Right atrium auricular region (tissue), 2 donors: Measurements from ENCODE around the gene SIRPG. TPM values are rescaled to one million over a fixed set of nuclear protein-coding genes. Genes with fewer than 3 reads are reported as not detected.

Experiments
- DNase-seq: peaks from one replicate; pipeline ENCODE4 v3.0.0-alpha.2; 2019; ENCODE audit warnings: low spot score
- H3K27ac ChIP-seq, 2 donors: fragments of 200-600 bp; sonication (generic); 1 replicate in 1 of 2; 2 replicates in 1 of 2; pipeline ENCODE4 v1.5.1; 2016 to 2019
- H3K27me3 ChIP-seq, 2 donors: fragments of 200-600 bp; sonication (generic); one replicate each; pipeline versions ENCODE4 v1.5.1 to v1.6.0; 2017 to 2019
- H3K36me3 ChIP-seq: fragments of 200-600 bp; sonication (generic); one replicate; pipeline ENCODE4 v1.5.1; 2016
- H3K4me1 ChIP-seq, 2 donors: fragments of 200-600 bp; sonication (generic); one replicate each; pipeline versions ENCODE4 v1.5.1 to v1.6.0; 2017 to 2019
- H3K4me3 ChIP-seq, 2 donors: fragments of 200-600 bp; sonication (generic); 1 replicate in 1 of 2; 2 replicates in 1 of 2; pipeline ENCODE4 v1.5.1; 2017 to 2019; ENCODE audit warnings: mild to moderate bottlenecking in 1 of 2, moderate library complexity in 1 of 2
- H3K9me3 ChIP-seq, 2 donors: fragments of 200-600 bp; sonication (generic); one replicate each; pipeline ENCODE4 v1.5.1; 2019
- CTCF ChIP-seq, 2 donors: fragments of 200-600 bp; sonication (generic); IDR thresholded peaks; one replicate each; pipeline ENCODE4 v1.5.1; 2019; ENCODE audit warnings: antibody characterized with exemption in 2 of 2
- total RNA-seq, 2 donors: library from RNA; depleted of rRNA; stranded (reverse); fragments of >200 nt; gene quantifications; one replicate each; pipeline ENCODE4 v1.1.0, GENCODE V29; 2016

The SIRPG gene
- total RNA-seq, 2 donors from 2014 or later: not detected

DNA sequence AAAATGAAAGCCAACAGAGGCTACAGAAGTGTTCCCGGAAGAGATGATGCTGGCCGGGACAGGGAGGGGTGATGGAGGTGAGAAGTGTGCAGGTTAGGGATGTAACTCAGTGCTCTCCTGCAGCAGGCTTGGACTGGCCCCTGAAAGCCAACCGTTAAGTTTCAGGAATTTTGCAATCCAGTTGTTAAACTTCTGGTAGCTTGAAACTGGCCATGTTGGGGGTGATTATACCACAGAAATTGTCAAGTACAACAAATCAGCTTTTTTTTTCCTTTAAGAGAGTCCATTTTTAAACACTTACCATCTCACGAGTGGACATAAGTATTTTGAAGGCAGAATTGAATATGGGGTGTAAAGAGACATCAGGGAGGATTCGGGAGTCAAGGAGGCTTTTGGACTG is 29.0 kb downstream of the SIRPG start:
- no peak for DNase-seq
- Histone ChIP-seq H3K27me3 (no peaks in the 10 kb centered on the region), H3K4me3 (no peak overlapping the region), H3K9me3 (no peaks in the 10 kb centered on the region), H3K27ac (no peak overlapping the region), H3K4me1 (no peaks in the 10 kb centered on the region), H3K36me3 (no peaks in the 10 kb centered on the region)
- no peak for TF ChIP-seq CTCF (IDR thresholded peaks at IDR 0.05)

DNA sequence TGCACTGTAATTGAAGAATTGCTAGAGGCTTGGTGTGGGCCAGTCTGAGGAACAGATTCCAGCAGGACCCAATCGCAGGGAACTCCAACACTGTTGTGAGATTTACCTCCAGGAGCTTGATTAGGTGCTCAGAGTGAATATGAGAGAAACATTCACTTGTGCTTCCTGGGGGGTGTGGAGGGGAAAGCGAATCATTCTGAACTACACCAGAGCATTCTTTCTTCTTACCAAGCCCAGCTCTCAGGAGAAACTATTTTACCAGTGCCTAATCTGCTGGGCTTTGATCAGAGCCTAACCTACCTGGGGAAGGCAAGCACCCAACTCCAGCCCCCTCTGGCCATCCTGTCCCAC is 30.4 kb downstream of the SIRPG start:
- no peak overlapping the region for H3K27ac ChIP-seq
- H3K4me3 ChIP-seq: no peak overlapping the region
- H3K4me1 ChIP-seq: no peaks in the 10 kb centered on the region
- DNase-seq: no peak
- no peaks in the 10 kb centered on the region for H3K36me3 ChIP-seq
- H3K9me3 ChIP-seq: no peaks in the 10 kb centered on the region
- no peaks in the 10 kb centered on the region for H3K27me3 ChIP-seq
- TF ChIP-seq CTCF (IDR thresholded peaks at IDR 0.05): no peak

- no peaks in the 10 kb centered on the region for H3K9me3 ChIP-seq
- no peaks in the 10 kb centered on the region for H3K4me1 ChIP-seq
- TF ChIP-seq CTCF (IDR thresholded peaks at IDR 0.05): no peak
- H3K27me3 ChIP-seq: no peaks in the 10 kb centered on the region
- DNase-seq: no peak
- H3K36me3 ChIP-seq: no peaks in the 10 kb centered on the region
- no peak overlapping the region for H3K27ac ChIP-seq
- no peak overlapping the region for H3K4me3 ChIP-seq
These were observed 30.9 kb downstream of the SIRPG start for GRCh38 chr20:1626528-1627199.

GRCh38 chr20:1625083-1625690 is 32.4 kb downstream of the SIRPG start:
- Histone ChIP-seq H3K4me3 (no peak overlapping the region), H3K36me3 (no peaks in the 10 kb centered on the region), H3K27me3 (no peaks in the 10 kb centered on the region), H3K9me3 (no peaks in the 10 kb centered on the region), H3K27ac (no peak overlapping the region), H3K4me1 (no peaks in the 10 kb centered on the region)
- no peak for TF ChIP-seq CTCF (IDR thresholded peaks at IDR 0.05)
- no peak for DNase-seq

DNA sequence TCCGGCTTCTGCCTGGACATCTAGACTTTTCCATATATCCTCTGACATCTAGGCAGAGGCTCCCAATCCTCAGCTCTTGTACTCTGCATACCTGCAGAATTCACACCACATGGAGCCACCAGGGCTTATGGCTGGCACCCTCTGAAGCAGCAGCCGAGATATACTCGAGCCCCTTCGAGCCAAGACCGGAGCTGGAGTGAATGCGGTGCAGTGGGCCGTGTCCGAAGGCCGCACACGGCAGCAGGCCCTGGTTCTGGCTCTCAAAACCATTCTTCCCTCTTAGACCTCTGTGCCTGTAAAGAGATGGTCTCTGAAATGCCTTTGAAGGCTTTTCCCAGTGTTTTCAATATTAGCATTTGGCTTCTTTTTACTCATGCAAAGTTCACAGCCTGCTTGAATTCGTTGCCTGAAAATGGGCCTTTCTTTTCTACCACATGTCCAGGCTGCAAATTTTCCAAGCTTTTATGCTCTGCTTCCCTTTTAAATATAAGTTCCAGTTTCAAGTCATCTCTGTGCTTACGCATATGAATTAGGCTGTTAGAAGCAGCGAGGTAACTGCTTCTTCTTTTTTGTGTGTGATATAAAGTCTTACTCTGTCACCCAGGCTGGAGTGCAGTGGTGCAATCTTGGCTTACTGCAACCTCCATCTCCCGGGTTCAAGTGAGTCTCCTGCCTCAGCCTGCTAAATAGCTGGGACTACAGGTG is 33.9 kb downstream of the SIRPG start:
- no peak overlapping the region for H3K27ac ChIP-seq
- H3K36me3 ChIP-seq: no peaks in the 10 kb centered on the region
- H3K4me1 ChIP-seq: no peaks in the 10 kb centered on the region
- DNase-seq: no peak
- H3K27me3 ChIP-seq: no peaks in the 10 kb centered on the region
- no peak for TF ChIP-seq CTCF (IDR thresholded peaks at IDR 0.05)
- H3K9me3 ChIP-seq: peaks cover 0 to 9% of the 10 kb centered on the region in 2 donors
- H3K4me3 ChIP-seq: no peak overlapping the region
